Activated T-helper 17 cell treated with anti-CD3 and anti-CD28 coated beads, Interleukin-2, amount 50 U/mL, for 72 hours (primary cell): Measurements from ENCODE around the gene LRRC56. TPM values are rescaled to one million over a fixed set of nuclear protein-coding genes. Genes with fewer than 3 reads are reported as not detected.

Source experiments
- ATAC-seq: fragments of 150-1000 bp; cut with Tn5 transposase; replicated peaks from 2 replicates; pipeline ENCODE4 v1.10.0; 2021; ENCODE audit warnings: mild to moderate bottlenecking, moderate library complexity
- H3K27ac Mint-ChIP-seq: one replicate; pipeline ENCODE4 v1.8.0; 2022; ENCODE audit warnings: mixed read lengths
- H3K27me3 Mint-ChIP-seq: one replicate; pipeline ENCODE4 v1.8.0; 2022; ENCODE audit warnings: mixed read lengths
- H3K36me3 Mint-ChIP-seq: one replicate; pipeline ENCODE4 v1.8.0; 2022; ENCODE audit warnings: low read depth, mild to moderate bottlenecking, mixed read lengths
- H3K4me1 Mint-ChIP-seq: one replicate; pipeline ENCODE4 v1.8.0; 2022; ENCODE audit warnings: mixed read lengths
- H3K4me3 Mint-ChIP-seq: one replicate; pipeline ENCODE4 v1.8.0; 2022; ENCODE audit warnings: mild to moderate bottlenecking, mixed read lengths
- H3K9me3 Mint-ChIP-seq: one replicate; pipeline ENCODE4 v1.8.0; 2022; ENCODE audit warnings: mixed read lengths
- total RNA-seq, 2 donors: library from RNA; stranded (reverse); gene quantifications; one replicate each; pipeline ENCODE4 v1.2.3, GENCODE V29; 2022

LRRC56 gene
- total RNA-seq, 2 donors from 2014 or later: 1.1 to 4.4 TPM

DNA sequence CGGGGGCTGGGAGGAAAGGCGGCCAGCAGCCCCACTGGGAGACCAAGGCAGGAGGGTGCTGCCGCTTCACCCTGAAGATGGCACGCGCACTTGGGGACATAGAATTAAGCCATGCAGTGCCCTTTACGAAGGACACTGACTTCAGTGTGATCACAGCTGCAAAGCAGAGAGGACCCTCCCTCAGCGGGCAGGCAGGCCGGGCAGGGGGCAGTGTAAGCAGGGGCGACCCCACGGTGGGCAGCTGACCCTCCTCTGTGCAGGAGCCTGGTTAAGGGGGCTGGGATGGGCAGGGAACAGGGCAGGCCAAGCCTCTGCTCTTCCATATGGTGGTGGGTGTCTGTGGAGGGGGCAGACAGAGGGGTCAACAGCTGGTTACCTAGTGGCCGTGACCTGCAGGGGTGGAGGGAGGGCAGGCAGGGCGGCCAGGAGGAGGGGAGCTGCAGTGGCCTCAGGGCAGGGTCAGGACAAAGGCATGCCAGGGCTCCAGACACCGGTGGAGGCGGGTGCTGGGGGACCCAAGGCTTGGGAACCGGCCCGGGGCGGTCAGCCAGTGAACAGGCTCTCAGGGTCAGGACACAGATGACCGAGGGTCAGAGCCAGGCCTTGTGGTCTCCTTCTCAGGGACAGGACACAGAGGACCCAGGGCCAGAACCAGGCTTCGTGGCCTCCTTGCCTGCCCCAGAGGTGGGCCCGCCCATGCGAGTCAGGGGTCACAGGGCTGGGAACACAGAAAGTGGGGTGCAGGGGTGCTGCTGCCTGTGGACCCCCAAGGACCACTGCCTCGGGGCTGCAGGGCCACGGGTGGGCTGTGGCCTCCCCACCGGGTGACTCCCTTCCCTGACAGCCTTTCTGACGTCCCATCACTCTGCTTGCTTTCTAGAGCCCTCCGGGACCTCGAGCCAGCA, 16.0 kb downstream of the LRRC56 start:
- H3K4me1 Mint-ChIP-seq: no peaks in the 10 kb centered on the region
- no peaks in the 10 kb centered on the region for H3K36me3 Mint-ChIP-seq
- H3K9me3 Mint-ChIP-seq: no peaks in the 10 kb centered on the region
- no peaks in the 10 kb centered on the region for H3K27me3 Mint-ChIP-seq
- H3K4me3 Mint-ChIP-seq: no peak overlapping the region
- no peak for ATAC-seq
- no peak overlapping the region for H3K27ac Mint-ChIP-seq

DNA sequence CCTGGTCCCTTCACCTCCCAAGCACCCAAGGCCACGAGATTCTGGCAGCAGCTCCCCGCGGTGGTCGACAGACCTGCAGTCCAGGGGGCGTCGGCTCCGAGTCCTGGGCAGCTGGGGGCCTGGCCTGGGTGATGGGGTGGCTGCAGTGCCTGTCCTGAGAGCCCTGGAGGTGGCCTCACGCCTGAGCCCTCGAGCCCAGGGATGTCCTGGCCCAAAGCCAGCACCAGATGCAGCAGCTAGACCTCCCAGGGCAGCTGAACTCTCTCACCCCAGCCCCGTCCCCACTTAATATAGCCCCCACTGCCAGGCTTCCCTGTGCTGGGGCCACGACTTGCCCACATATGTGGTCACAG, 16.6 kb downstream of the LRRC56 start:
- no peak overlapping the region for H3K4me3 Mint-ChIP-seq
- no peak for ATAC-seq
- no peaks in the 10 kb centered on the region for H3K27me3 Mint-ChIP-seq
- no peaks in the 10 kb centered on the region for H3K4me1 Mint-ChIP-seq
- no peaks in the 10 kb centered on the region for H3K36me3 Mint-ChIP-seq
- no peak overlapping the region for H3K27ac Mint-ChIP-seq
- H3K9me3 Mint-ChIP-seq: no peaks in the 10 kb centered on the region

GRCh38 chr11:554428-555226, 17.3 kb downstream of the LRRC56 start:
- Mint-ChIP-seq H3K4me1 (no peaks in the 10 kb centered on the region), H3K27me3 (no peaks in the 10 kb centered on the region), H3K4me3 (peak overlapping the region; percentile 17), H3K27ac (no peak overlapping the region), H3K36me3 (no peaks in the 10 kb centered on the region), H3K9me3 (no peaks in the 10 kb centered on the region)
- ATAC-seq: peak; percentile 87

DNA sequence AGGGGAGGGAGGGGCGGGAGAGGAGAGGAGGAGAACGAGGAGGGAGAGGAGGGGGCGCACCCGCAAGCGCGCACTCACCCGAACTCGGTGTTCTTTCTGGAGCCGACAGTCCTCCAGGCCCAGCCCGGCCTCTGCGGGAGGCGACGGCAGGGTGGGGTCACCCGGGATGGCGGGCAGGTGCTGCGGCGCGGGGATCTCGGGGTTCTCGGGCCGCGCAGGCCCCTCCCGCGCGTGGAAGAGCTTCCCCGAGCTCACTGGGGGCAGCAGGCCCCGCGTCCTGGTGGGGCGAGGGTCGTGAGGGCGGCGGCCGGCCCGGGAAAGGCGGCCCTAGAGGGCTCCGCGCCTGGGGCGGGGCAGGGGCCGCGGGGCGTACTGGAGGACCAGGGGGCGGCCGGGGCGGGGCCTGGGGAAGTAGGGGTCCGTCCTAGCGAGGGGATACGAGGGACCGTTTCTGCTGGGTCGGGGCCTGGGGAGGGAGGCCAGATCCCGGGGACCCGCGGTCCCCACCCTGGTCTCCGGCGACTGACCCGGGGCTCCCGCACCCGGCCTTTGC, 18.0 kb downstream of the LRRC56 start:
- Mint-ChIP-seq H3K4me3 (peak overlapping the region; percentile 17), H3K27me3 (no peaks in the 10 kb centered on the region), H3K9me3 (no peaks in the 10 kb centered on the region), H3K27ac (no peak overlapping the region), H3K36me3 (no peaks in the 10 kb centered on the region), H3K4me1 (no peaks in the 10 kb centered on the region)
- peak; percentile 18 for ATAC-seq

- H3K27ac Mint-ChIP-seq: no peak overlapping the region
- no peak overlapping the region for H3K4me3 Mint-ChIP-seq
- H3K27me3 Mint-ChIP-seq: no peaks in the 10 kb centered on the region
- no peaks in the 10 kb centered on the region for H3K4me1 Mint-ChIP-seq
- no peak for ATAC-seq
- no peaks in the 10 kb centered on the region for H3K9me3 Mint-ChIP-seq
- no peaks in the 10 kb centered on the region for H3K36me3 Mint-ChIP-seq
Observed at GRCh38 chr11:555780-556661, 18.7 kb downstream of the LRRC56 start.

DNA sequence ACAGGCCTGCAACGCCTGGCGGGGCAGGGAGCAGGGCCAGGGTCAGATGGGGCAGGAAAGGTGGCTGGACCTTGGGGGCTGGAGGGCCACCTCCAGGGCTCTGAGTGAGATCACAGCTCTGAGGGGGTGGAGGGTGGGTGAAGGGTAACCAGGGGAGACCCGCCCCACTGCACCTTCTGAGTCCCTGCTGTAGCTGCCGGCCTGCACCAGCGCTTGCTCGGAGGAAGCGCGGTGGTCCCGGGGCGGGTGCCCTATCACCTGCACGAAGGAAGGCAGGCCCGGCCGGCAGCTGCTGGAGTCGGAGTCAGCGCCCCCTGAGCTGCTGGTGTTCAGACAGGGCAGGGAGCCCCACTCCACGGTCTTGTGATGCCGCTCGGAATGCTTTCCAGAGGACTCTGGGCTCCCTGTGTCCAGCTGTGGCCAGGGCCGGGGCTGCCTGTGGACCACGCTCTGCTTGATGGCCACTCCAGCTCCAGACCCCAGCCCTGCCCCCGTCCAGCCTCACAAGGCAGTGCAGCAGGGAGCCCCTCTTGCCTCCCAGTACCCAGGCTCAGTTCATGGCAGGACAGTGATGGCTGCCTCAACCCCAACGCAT, 19.4 kb downstream of the LRRC56 start:
- Mint-ChIP-seq H3K27ac (no peak overlapping the region), H3K27me3 (no peaks in the 10 kb centered on the region), H3K4me3 (peak overlapping the region; percentile 20), H3K9me3 (no peaks in the 10 kb centered on the region), H3K4me1 (no peaks in the 10 kb centered on the region), H3K36me3 (peaks cover 6% of the 10 kb centered on the region)
- no peak for ATAC-seq

DNA sequence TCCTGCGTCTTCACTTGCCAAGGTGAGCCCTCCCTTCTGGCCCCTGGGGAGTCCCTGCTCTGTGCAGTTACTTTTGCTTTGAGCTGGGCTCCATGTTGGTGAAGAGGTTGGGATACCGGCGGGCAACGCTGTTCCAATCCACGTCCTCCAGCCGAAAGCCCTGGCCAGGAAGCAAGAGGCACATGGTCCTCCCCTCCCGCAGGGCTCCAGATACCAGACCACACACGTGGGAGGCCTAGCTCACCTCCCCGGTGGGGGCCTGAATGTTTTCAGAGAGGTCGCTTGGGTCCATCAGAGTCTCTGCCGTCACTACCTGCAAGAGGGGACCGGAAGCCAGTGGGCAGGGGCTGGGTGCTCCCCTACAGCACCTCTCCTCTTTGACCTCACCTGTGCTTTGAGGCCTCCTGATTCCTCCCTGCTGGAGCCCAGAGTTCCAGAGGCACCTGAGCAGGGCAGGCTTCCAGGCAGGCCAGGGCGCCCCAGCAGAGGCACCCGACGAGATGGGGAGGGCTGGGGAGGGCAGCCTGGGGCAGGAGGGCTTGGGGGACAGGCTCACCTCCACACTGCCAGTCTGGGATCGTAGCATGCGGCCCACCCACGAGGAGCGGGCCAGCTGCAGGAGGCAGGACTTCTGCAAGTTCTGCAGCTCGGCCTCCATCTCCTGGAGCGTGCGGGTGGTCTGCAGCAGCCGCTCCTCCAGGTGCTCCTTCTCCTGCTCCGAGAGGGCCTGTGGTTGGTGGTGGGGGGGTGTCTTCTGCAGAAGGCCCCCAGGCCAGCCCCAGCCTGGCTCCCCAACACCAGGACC, 20.2 kb downstream of the LRRC56 start:
- Mint-ChIP-seq H3K36me3 (peaks cover 6% of the 10 kb centered on the region), H3K27ac (no peak overlapping the region), H3K4me3 (peak overlapping the region; percentile 20), H3K27me3 (no peaks in the 10 kb centered on the region), H3K9me3 (no peaks in the 10 kb centered on the region), H3K4me1 (no peaks in the 10 kb centered on the region)
- no peak for ATAC-seq

DNA sequence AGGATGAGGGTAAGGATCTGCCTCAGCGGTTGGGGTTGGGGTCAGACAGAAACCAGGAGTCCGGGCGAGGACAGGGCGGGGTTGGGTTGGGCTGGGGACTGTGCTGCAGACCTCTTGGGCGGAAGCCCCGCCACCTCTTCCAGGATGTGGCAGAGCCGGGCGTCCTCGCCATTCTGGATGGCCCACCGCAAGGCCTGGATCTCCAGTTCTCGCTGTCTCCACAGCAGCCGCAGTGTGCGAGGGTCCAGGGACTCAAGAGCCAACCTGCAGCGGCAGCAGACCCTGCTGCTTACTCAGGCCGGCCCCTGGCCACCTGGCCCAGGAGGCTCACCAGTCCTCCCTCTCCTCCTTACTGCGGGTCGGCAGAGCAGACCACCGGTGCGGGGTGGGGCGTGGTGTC, 21.2 kb downstream of the LRRC56 start:
- Mint-ChIP-seq H3K27ac (no peak overlapping the region), H3K9me3 (no peaks in the 10 kb centered on the region), H3K27me3 (no peaks in the 10 kb centered on the region), H3K36me3 (peaks cover 7% of the 10 kb centered on the region), H3K4me1 (no peaks in the 10 kb centered on the region), H3K4me3 (no peak overlapping the region)
- no peak for ATAC-seq

GRCh38 chr11:559020-559620, 21.8 kb downstream of the LRRC56 start:
- no peak for ATAC-seq
- H3K36me3 Mint-ChIP-seq: peaks cover 11% of the 10 kb centered on the region
- no peaks in the 10 kb centered on the region for H3K9me3 Mint-ChIP-seq
- H3K27me3 Mint-ChIP-seq: no peaks in the 10 kb centered on the region
- H3K4me3 Mint-ChIP-seq: peak overlapping the region; percentile 67
- no peak overlapping the region for H3K27ac Mint-ChIP-seq
- H3K4me1 Mint-ChIP-seq: no peaks in the 10 kb centered on the region

DNA sequence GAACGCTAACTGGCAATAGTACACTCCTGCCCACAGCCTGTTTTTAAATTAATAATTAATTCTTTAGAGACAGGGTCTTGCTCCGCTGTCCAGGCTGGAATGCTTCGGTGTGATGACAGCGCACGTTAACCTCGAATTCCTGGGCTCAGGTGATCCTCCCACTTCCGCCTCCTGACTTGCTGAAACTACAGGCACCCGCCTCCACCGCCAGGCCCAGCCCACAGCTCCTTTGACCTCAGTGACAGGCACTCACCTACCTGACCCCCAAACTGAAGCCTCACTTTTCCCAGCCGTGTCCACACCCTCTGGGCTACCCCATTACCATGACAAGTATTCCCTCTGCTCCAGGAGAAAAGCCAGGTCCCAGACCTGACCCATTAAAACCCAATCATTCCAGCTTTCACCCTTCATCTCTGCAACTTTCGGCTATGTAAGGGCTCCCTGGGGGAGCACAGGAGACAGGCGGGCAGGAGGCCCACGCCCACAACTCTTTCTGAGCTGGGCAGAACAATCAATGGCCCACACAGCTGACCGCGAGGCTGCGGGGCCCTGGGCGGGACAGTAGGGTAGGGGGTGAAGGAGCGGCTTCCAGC, 22.5 kb downstream of the LRRC56 start:
- Mint-ChIP-seq H3K36me3 (peaks cover 11% of the 10 kb centered on the region), H3K9me3 (no peaks in the 10 kb centered on the region), H3K4me3 (peak overlapping the region; percentile 67), H3K27me3 (no peaks in the 10 kb centered on the region), H3K4me1 (no peaks in the 10 kb centered on the region), H3K27ac (no peak overlapping the region)
- no peak for ATAC-seq

DNA sequence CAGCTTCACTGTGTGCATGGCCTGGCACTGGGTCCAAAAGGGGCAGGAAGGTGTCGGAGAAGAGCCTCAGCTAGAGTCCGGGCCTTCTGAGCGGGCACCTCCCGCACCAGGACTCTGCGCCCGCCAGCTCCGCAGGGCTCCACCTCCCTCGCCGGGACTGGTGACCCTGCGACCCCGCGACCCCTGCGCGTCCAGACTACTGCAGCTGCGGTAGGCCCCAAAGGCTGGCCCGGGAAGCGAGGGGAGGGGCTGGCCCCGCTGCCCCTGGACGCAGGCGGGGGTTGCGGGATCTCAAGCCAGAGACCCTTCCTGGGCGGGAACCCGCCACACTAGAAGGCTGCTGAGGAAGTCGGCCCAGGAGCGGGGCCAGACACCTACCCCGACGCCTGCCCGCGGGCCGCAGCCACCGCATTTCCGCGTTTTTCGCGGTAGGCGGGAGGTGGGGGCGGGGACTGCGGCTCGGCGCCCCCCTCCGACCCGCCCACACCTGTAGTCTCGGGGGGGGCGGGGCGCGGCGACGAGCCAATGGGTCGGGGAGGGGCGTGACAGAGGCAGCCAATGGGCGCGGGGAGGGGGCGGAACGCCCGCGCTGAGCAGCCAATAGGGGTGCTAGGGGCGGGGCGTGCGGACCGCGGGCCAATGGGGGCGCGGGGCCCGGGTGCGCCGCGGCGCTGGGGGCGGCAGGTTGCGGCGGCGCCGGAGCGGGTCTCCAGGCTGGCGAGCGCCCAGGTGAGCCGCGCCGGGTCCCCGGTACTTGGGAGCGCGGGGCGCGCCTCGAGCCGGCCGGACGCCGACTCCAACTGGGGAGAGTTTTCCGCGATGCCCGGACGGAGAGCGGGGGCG, 23.2 kb downstream of the LRRC56 start, which contains the start of the genes LMNTD2 and RASSF7:
Gene LMNTD2, minus strand, starts transcription at position 434 of the 843 bp plus-strand sequence. Its CDS starts 22 bp downstream, at position 412.
Gene RASSF7, plus strand, starts transcription at position 666 of the 843 bp plus-strand sequence. CDS start 799 bp downstream, outside the sequence.
- no peaks in the 10 kb centered on the region for H3K9me3 Mint-ChIP-seq
- ATAC-seq: peak; percentile 94
- peaks cover 11% of the 10 kb centered on the region for H3K36me3 Mint-ChIP-seq
- peak within 1 kb of the TSS; percentile 59 for H3K27ac Mint-ChIP-seq
- peak within 1 kb of the TSS; percentile 88 for H3K4me3 Mint-ChIP-seq
- H3K4me1 Mint-ChIP-seq: no peaks in the 10 kb centered on the region
- no peaks in the 10 kb centered on the region for H3K27me3 Mint-ChIP-seq
